Caco-2 (cell line): ENCODE results near the gene PPFIA4. TPM values are rescaled to one million over a fixed set of nuclear protein-coding genes. Genes with fewer than 3 reads are reported as not detected.

Experiments used
- BruUV-seq: library from RNA; stranded (reverse); fragments of 400-500 nt; replicated peaks from 2 replicates; lab custom pipeline; 2021; lab: Mats Ljungman, UMichigan
- CTCF ChIA-PET: fragments of 300-600 bp; sonication (Branson Sonifier 250); formaldehyde crosslinking; loops from one replicate; lab custom pipeline; 2022; ENCODE audit warnings: antibody characterized with exemption; lab: Charles Lee
- POLR2A ChIA-PET: fragments of 300-600 bp; sonication (Branson Sonifier 250); formaldehyde crosslinking; loops from one replicate; lab custom pipeline; 2022; ENCODE audit warnings: antibody characterized with exemption; lab: Charles Lee
- DNase-seq, 2 experiments: peaks; one replicate each; pipeline versions ENCODE4 v3.0.0 to v3.0.0-alpha.2; 2020 to 2022
- H3K27me3 ChIP-seq: replicated peaks from 2 replicates; pipeline ENCODE4 v1.6.0; 2011; ENCODE audit warnings: low read length; ENCODE audit not compliant: control insufficient read depth, insufficient read depth
- H3K36me3 ChIP-seq: 2 replicates; pipeline ENCODE4 v1.5.1; 2011; ENCODE audit warnings: low read length; ENCODE audit not compliant: control insufficient read depth, insufficient read depth
- H3K4me1 ChIP-seq: fragments of 250-450 bp; sonication (Bioruptor Pico); 2 replicates; pipeline ENCODE4 v1.5.1; 2020; ENCODE audit warnings: mild to moderate bottlenecking
- H3K4me3 ChIP-seq: 2 replicates; pipeline ENCODE4 v1.5.1; 2011; ENCODE audit warnings: low read depth, mild to moderate bottlenecking, control low read depth, low read length
- H3K9me3 ChIP-seq: fragments of 250-450 bp; sonication (Bioruptor Pico); 2 replicates; pipeline ENCODE4 v1.5.1; 2020; ENCODE audit warnings: mild to moderate bottlenecking, moderate library complexity
- H3K27ac Mint-ChIP-seq: one replicate; pipeline ENCODE4 v1.8.0; 2022; ENCODE audit warnings: mixed read lengths; ENCODE audit not compliant: unreplicated experiment
- H3K27me3 Mint-ChIP-seq: one replicate; pipeline ENCODE4 v1.8.0; 2022; ENCODE audit warnings: mixed read lengths; ENCODE audit not compliant: insufficient read depth, unreplicated experiment
- H3K36me3 Mint-ChIP-seq: one replicate; pipeline ENCODE4 v1.8.0; 2022; ENCODE audit warnings: mild to moderate bottlenecking, mixed read lengths; ENCODE audit not compliant: insufficient read depth, unreplicated experiment
- H3K4me1 Mint-ChIP-seq: one replicate; pipeline ENCODE4 v1.8.0; 2022; ENCODE audit warnings: low read depth, mixed read lengths; ENCODE audit not compliant: unreplicated experiment
- H3K4me3 Mint-ChIP-seq: one replicate; pipeline ENCODE4 v1.8.0; 2022; ENCODE audit warnings: mild to moderate bottlenecking, moderate library complexity, mixed read lengths; ENCODE audit not compliant: unreplicated experiment
- H3K9me3 Mint-ChIP-seq: one replicate; pipeline ENCODE4 v1.8.0; 2022; ENCODE audit warnings: mixed read lengths; ENCODE audit not compliant: unreplicated experiment
- intact Hi-C: fragments of 100-400 bp; cut with micrococcal nuclease; formaldehyde crosslinking; loops from one replicate; pipeline ENCODE4 v1.10.0; 2022; ENCODE audit not compliant: unreplicated experiment
- total RNA-seq: library from RNA; stranded (reverse); gene quantifications from 2 replicates; pipeline ENCODE4 v1.2.3, GENCODE V29; 2022
- TF ChIP-seq, protein P1 (sequence below), 2 experiments: fragments of 200-600 bp in 1 of 2; IDR thresholded peaks; 1 replicate in 1 of 2; 2 replicates in 1 of 2; pipeline versions ENCODE4 v1.5.1 to v1.8.0; 2011 to 2022; ENCODE audit warnings: antibody characterized with exemption in 1 of 2, control low read depth in 1 of 2, inconsistent platforms in 1 of 2, low read depth in 1 of 2, low read length in 1 of 2, mild to moderate bottlenecking in 1 of 2, moderate library complexity in 1 of 2; ENCODE audit not compliant: insufficient read depth in 1 of 2, severe bottlenecking in 1 of 2, unreplicated experiment in 1 of 2

PPFIA4 gene
- total RNA-seq, 1 experiment from 2014 or later = 9.4 TPM

DNA sequence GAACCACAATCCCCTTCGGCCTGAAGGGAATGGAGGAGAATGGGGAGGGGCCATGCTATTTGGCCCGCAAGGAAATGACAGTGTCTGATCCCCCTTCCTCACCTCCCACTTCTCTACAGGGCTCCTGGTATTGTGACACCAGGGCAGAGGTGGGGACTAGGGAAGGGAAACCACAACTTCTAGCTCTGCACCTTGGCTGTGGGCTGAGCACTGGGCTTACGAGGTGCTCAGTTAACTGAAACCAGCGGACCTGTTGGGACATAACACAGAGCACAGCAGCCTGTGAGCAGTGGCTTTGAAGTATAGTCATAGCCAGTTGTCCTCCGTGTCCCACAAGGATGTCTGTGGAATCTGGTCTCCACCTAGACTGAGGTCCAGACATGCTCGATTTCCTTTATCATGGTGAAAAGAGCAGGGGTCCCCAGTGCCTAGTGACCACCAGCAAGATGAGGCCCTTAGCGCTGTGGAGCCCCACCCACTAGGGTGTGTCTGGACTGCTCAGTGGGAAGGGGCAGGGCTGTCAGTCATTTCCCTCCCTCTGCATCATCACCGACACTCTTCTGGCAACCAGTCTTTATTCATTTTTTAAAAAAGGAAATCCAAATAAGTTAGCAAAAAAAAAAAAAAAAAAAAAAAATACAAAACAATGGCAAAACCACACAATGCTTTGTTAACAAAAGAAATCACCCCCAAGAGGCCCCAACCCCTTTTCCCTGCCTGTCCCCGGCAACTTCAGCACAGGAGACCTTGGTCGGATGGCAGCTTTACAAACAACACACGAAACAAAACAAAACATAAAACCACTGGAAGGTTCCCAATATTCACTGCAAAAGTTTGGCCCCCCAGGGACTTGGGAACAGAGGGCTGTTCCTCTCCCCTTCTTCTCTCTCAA is 56.5 kb downstream of the PPFIA4 start:
- H3K9me3 ChIP-seq = no peaks in the 10 kb centered on the region
- H3K27me3 Mint-ChIP-seq = no peaks in the 10 kb centered on the region
- H3K36me3 ChIP-seq = no peaks in the 10 kb centered on the region
- H3K27ac Mint-ChIP-seq = no peak overlapping the region
- H3K36me3 Mint-ChIP-seq = no peaks in the 10 kb centered on the region
- TF ChIP-seq, protein P1, sequence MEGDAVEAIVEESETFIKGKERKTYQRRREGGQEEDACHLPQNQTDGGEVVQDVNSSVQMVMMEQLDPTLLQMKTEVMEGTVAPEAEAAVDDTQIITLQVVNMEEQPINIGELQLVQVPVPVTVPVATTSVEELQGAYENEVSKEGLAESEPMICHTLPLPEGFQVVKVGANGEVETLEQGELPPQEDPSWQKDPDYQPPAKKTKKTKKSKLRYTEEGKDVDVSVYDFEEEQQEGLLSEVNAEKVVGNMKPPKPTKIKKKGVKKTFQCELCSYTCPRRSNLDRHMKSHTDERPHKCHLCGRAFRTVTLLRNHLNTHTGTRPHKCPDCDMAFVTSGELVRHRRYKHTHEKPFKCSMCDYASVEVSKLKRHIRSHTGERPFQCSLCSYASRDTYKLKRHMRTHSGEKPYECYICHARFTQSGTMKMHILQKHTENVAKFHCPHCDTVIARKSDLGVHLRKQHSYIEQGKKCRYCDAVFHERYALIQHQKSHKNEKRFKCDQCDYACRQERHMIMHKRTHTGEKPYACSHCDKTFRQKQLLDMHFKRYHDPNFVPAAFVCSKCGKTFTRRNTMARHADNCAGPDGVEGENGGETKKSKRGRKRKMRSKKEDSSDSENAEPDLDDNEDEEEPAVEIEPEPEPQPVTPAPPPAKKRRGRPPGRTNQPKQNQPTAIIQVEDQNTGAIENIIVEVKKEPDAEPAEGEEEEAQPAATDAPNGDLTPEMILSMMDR (IDR thresholded peaks at IDR 0.05; ENCODE audit: insufficient read depth in 1 of 2, low read depth in 1 of 2, low read length in 1 of 2, severe bottlenecking in 1 of 2, unreplicated experiment in 1 of 2) = no peak
- H3K4me3 Mint-ChIP-seq = no peak overlapping the region
- no TSS peak for BruUV-seq
- H3K4me3 ChIP-seq = no peak overlapping the region
- intact Hi-C loops = loop anchor here (5.0 kb wide), 1 partner anchor 46 kb away; no protein-coding TSS in a partner anchor
- ChIA-PET CTCF (interaction anchor here (1.2 kb wide), 1 partner anchor 35 kb away, joined by 3 read pairs; no protein-coding TSS in a partner anchor), POLR2A (no interaction called here)
- DNase-seq = no peak
- no peaks in the 10 kb centered on the region for H3K27me3 ChIP-seq
- no peaks in the 10 kb centered on the region for H3K4me1 Mint-ChIP-seq
- H3K4me1 ChIP-seq = no peaks in the 10 kb centered on the region
- H3K9me3 Mint-ChIP-seq = no peaks in the 10 kb centered on the region

- BruUV-seq = no TSS peak
- no peak for DNase-seq
- H3K36me3 Mint-ChIP-seq = no peaks in the 10 kb centered on the region
- no peak overlapping the region for H3K4me3 ChIP-seq
- no peaks in the 10 kb centered on the region for H3K9me3 Mint-ChIP-seq
- CTCF ChIA-PET = interaction anchor here (0.7 to 1.2 kb wide), 2 partner anchors 34 to 1334 kb away, joined by 3 read pairs; no protein-coding TSS in a partner anchor
- no peaks in the 10 kb centered on the region for H3K27me3 Mint-ChIP-seq
- no peak overlapping the region for H3K27ac Mint-ChIP-seq
- intact Hi-C loops = loop anchor here (5.0 kb wide), 1 partner anchor 46 kb away; no protein-coding TSS in a partner anchor
- H3K4me1 ChIP-seq = no peaks in the 10 kb centered on the region
- no peaks in the 10 kb centered on the region for H3K36me3 ChIP-seq
- POLR2A ChIA-PET = no interaction called here
- no peaks in the 10 kb centered on the region for H3K4me1 Mint-ChIP-seq
- H3K9me3 ChIP-seq = no peaks in the 10 kb centered on the region
- no peak overlapping the region for H3K4me3 Mint-ChIP-seq
- TF ChIP-seq, protein P1 (IDR thresholded peaks at IDR 0.05; ENCODE audit: insufficient read depth in 1 of 2, low read depth in 1 of 2, low read length in 1 of 2, severe bottlenecking in 1 of 2, unreplicated experiment in 1 of 2) = no peak
- no peaks in the 10 kb centered on the region for H3K27me3 ChIP-seq
These were observed 57.2 kb downstream of the PPFIA4 start for GRCh38 chr1:203083463-203083921.
